Keratinocyte (primary cell): ENCODE results near the gene PEX3.

Experiments
- CTCF ChIP-seq, 3 experiments: IDR thresholded peaks in 1 of 3; conservative IDR thresholded peaks in 1 of 3; optimal IDR thresholded peaks in 1 of 3; 2 replicates in 2 of 3; 3 replicates in 1 of 3; pipeline versions ENCODE3 to v1.5.1; 2011; ENCODE audit warnings: low read length in 3 of 3, mild to moderate bottlenecking in 3 of 3, moderate library complexity in 2 of 3, control low read depth in 1 of 3, inconsistent platforms in 1 of 3; ENCODE audit not compliant: insufficient read depth in 2 of 3; ENCODE audit errors: extremely low read depth in 1 of 3
- EZH2 ChIP-seq: IDR thresholded peaks from one replicate; pipeline ENCODE4 v1.6.1; 2012; ENCODE audit warnings: inconsistent platforms, mild to moderate bottlenecking, low read length, moderate library complexity

- TF ChIP-seq CTCF (optimal IDR thresholded peaks at IDR 0.05 in 1 of 3, IDR thresholded peaks at IDR 0.05 in 1 of 3, conservative IDR thresholded peaks at IDR 0.05 in 1 of 3; ENCODE audit: extremely low read depth in 1 of 3, insufficient read depth in 2 of 3, low read length in 3 of 3) (no peak), EZH2 (no peak)
These were observed 64.6 kb downstream of the PEX3 start for GRCh38 chr6:143515061-143515760.
